GM10266 (cell line): ENCODE measurements around the gene PFKL.

ENCODE experiments used
- DNase-seq: peaks from one replicate; pipeline ENCODE4 v3.0.0; 2012; ENCODE audit errors: extremely low spot score
- TF ChIP-seq, protein P1 (sequence below): IDR thresholded peaks from 2 replicates; pipeline ENCODE4 v1.5.1; 2012; ENCODE audit warnings: mild to moderate bottlenecking, low read depth; ENCODE audit not compliant: control insufficient read depth, insufficient read depth; ENCODE audit errors: missing control alignments

PFKL gene

DNA sequence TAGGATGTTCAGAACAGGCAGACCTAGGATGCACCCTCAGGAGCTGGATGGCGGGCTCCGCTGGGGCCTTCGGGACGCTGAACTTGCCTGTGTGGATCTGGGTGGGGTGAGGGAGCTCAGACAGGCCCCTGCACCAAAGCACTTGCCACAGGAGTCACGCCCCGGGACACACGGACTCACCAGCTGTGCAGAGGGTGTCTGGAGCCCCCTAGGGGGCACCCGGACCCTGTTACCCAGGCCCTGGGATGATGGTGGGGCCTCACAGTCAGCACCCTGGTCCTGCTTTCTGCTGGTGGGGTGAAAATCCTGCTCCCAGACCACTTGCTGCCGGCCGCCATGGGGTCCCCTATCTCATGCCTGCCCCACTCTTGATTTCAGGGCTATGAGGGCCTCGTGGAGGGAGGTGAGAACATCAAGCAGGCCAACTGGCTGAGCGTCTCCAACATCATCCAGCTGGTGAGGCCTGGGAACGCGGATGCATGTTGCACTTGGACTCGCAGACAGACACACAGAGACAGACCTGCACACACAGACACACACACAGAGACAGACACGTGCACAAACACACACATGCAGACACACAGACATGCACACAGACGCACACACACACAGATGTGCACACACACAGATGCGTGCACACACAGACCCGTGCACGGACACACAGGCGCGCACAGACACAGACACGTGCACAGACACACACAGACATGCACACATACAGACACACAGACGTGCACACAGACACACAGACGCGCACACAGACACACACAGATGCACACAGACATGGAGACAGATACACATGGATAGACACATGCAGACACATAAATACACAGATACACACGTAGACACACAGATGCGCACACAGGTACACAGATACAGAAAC lies 11.0 kb downstream of the PFKL start:
- TF ChIP-seq, protein P1, sequence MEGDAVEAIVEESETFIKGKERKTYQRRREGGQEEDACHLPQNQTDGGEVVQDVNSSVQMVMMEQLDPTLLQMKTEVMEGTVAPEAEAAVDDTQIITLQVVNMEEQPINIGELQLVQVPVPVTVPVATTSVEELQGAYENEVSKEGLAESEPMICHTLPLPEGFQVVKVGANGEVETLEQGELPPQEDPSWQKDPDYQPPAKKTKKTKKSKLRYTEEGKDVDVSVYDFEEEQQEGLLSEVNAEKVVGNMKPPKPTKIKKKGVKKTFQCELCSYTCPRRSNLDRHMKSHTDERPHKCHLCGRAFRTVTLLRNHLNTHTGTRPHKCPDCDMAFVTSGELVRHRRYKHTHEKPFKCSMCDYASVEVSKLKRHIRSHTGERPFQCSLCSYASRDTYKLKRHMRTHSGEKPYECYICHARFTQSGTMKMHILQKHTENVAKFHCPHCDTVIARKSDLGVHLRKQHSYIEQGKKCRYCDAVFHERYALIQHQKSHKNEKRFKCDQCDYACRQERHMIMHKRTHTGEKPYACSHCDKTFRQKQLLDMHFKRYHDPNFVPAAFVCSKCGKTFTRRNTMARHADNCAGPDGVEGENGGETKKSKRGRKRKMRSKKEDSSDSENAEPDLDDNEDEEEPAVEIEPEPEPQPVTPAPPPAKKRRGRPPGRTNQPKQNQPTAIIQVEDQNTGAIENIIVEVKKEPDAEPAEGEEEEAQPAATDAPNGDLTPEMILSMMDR: no peak
- no peak for DNase-seq

DNA sequence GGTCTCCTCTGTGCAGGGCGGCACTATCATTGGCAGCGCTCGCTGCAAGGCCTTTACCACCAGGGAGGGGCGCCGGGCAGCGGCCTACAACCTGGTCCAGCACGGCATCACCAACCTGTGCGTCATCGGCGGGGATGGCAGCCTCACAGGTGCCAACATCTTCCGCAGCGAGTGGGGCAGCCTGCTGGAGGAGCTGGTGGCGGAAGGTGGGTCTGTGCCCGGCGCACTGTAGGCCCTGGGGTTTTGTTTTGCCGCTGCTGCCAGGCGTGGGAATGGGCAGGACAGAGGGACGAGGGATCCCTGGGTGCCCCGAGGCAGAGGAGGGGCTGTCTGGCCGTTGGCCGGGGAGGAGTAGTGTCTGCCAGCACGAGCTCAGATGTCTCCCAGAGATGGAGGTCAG lies 12.2 kb downstream of the PFKL start:
- TF ChIP-seq, protein P1: no peak
- no peak for DNase-seq

DNA sequence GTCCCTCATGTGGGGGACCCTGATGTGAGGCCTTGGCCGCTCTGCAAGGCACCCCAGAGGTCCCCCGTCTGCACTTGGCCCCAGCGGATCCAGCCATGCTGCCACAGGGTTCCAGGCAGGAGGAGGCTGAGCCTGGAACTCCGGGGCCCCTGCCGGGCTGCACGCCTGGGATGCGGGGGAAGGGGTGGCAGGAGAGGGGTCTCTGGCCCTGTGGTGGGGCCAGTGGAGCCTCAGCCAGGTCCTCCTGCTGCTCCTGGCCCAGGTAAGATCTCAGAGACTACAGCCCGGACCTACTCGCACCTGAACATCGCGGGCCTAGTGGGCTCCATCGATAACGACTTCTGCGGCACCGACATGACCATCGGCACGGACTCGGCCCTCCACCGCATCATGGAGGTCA lies 12.9 kb downstream of the PFKL start:
- DNase-seq: no peak
- TF ChIP-seq, protein P1: no peak

DNA sequence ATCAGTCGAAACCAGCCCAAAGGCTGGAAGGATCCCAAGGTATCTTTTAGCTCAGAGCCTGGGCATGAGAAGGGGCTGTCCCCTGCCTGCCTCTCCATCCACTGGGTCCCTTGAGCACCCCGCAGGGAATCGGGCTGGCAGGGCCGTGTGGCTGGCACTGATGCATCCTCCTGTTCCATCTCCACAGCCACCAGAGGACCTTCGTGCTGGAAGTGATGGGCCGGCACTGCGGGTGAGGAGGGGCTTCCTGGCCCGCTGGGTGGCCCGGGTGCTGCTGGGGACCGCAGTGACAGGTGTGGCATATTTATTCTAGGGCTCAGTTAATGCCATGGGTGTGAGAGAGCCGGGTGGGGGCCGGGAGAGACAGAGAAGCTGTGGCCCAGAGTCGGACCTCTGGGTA lies 13.6 kb downstream of the PFKL start:
- TF ChIP-seq, protein P1: no peak
- no peak for DNase-seq

DNA sequence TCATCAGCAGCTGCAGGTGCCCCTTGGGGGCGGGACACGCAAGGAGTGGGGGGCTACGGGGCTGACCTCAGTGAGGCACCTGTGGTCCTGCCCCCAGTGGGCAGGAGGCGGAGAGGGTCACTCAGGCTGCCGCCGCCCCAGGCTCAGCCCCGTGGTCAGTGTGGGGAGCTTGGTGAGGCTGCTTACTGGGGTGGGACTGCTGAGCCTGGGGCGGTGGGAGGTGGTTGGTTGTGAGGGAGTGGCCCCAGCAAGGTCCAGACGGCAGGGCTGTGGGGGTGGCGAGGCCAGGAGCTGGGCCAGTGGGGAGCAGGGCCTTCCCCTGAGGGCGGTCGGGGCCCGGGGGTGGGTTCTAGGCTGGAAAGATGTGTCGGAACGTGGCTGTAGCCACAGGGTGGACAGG lies 14.3 kb downstream of the PFKL start:
- no peak for DNase-seq
- TF ChIP-seq, protein P1: no peak

DNA sequence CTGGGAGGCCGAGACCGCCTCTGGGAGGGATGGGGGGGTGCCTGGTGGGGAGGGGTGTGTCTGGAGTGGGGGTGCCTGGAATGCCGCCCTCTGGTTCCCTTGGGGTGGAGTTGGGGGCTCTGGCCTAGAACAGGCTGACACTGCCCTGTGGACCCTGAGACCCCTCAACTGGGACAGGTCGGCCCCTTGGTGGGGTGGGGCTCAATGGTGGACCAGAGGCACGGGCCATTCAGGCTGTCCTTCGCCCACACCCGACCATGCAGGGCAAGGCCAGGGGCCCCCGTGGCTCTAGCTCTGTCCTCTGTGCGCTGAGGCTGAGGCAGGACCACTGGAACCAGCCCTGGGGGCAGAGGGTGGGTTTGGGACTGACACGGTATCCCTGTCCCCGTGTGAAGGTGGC lies 14.7 kb downstream of the PFKL start:
- no peak for DNase-seq
- TF ChIP-seq, protein P1: no peak

DNA sequence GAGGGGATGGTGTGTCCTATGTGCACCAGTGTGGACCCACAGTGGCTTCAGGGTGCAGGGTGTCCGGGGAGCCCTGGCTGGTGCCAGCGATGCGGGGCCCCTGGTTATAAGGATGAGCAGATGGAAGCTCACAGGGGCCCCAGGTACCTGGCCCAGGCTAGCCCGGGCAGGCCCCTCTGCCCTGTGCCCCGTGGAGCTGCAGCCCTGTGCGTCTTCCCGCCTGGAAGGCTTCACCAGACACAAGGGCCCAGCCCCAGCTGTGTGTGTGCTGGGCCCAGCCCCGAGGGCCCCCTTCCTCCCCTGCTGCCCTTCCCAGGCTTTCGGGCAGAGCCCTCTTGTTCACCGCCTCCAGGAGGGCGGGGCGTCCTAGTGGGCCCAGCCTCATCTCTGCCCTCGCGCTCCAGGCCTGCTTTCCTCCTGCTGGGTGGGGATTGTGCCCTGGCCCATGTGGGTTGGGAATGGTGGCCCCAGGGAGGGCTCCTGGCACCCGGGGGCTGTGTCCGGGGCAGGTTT lies 15.9 kb downstream of the PFKL start:
- TF ChIP-seq, protein P1: no peak
- DNase-seq: no peak
